Right renal cortex interstitium (tissue), 3 donors: Measurements from ENCODE around the gene XCR1. TPM values are rescaled to one million over a fixed set of nuclear protein-coding genes. Genes with fewer than 3 reads are reported as not detected.
"Not testable (repeated sequence)": the region's sequence is repeated elsewhere in the genome, so short reads cannot be mapped to it uniquely, and the experiment has no call there.

Experiments
- DNase-seq, 3 donors: peaks; one replicate each; pipeline ENCODE4 v3.0.0-alpha.2; 2013; ENCODE audit warnings: low read depth in 3 of 3, low spot score in 2 of 3
- polyA plus RNA-seq, 3 donors: library from polyadenylated mRNA; unstranded; fragments of 120-200 nt; gene quantifications; one replicate each; pipeline ENCODE4 v1.2.1, GENCODE V29; 2013; ENCODE audit not compliant: insufficient read length in 3 of 3

The XCR1 gene
- polyA plus RNA-seq, 3 donors: 0.12 to 0.26 (median 0.18) TPM

- DNase-seq: no peak
These were observed 19.2 kb downstream of the XCR1 start for GRCh38 chr3:46008058-46008457.

GRCh38 chr3:46007280-46007679 is 20.0 kb downstream of the XCR1 start:
- DNase-seq: no peak

- DNase-seq: no peak
These were observed 20.8 kb downstream of the XCR1 start for GRCh38 chr3:46006238-46007032.

GRCh38 chr3:46003706-46004105 is 23.6 kb downstream of the XCR1 start:
- not testable (repeated sequence) for DNase-seq

GRCh38 chr3:46001178-46001577 is 26.1 kb downstream of the XCR1 start:
- no peak for DNase-seq

GRCh38 chr3:45997942-45998341 is 29.3 kb downstream of the XCR1 start:
- no peak for DNase-seq

- not testable (repeated sequence) for DNase-seq
These were observed 29.8 kb downstream of the XCR1 start for GRCh38 chr3:45997499-45997898.

GRCh38 chr3:45995236-45996192 is 31.8 kb downstream of the XCR1 start, which contains the start of gene FYCO1:
Gene FYCO1, minus strand, starts transcription at chr3:45995824. Its CDS starts 10,914 bp downstream, at chr3:45984910.
- peak; percentile 67 to 80 (median 77) for DNase-seq

- DNase-seq: no peak
These were observed 32.7 kb downstream of the XCR1 start for GRCh38 chr3:45994419-45995235.

GRCh38 chr3:45993421-45994027 is 33.8 kb downstream of the XCR1 start:
- no peak for DNase-seq

- no peak for DNase-seq
These were observed 34.5 kb downstream of the XCR1 start for GRCh38 chr3:45992821-45993221.

- no peak for DNase-seq
These were observed 35.1 kb downstream of the XCR1 start for GRCh38 chr3:45992133-45992729.

- DNase-seq: no peak
These were observed 35.9 kb downstream of the XCR1 start for GRCh38 chr3:45991341-45991740.

GRCh38 chr3:45990181-45990580 is 37.1 kb downstream of the XCR1 start:
- no peak for DNase-seq

- no peak for DNase-seq
These were observed 38.5 kb downstream of the XCR1 start for GRCh38 chr3:45988804-45989203.

GRCh38 chr3:45988362-45988761 is 38.9 kb downstream of the XCR1 start:
- DNase-seq: no peak

GRCh38 chr3:45987368-45988291 is 39.7 kb downstream of the XCR1 start:
- no peak for DNase-seq

- no peak for DNase-seq
These were observed 40.8 kb downstream of the XCR1 start for GRCh38 chr3:45986303-45986982.
